Activated CD4-positive, alpha-beta T cell treated with anti-CD3 and anti-CD28 coated beads, Interleukin-2, Interleukin-6, amounts not matched to agents 100 ng/mL and 50 ng/mL, durations not matched to agents 16 hours and 8 hours (primary cell): ENCODE results near the gene SLC27A2.
A peak's percentile ranks its signal among the peaks of the same experiment; 100 is the strongest.

ENCODE experiments used
- DNase-seq: peaks from one replicate; pipeline ENCODE4 v3.0.0-alpha.2; 2020

Gene SLC27A2

DNA sequence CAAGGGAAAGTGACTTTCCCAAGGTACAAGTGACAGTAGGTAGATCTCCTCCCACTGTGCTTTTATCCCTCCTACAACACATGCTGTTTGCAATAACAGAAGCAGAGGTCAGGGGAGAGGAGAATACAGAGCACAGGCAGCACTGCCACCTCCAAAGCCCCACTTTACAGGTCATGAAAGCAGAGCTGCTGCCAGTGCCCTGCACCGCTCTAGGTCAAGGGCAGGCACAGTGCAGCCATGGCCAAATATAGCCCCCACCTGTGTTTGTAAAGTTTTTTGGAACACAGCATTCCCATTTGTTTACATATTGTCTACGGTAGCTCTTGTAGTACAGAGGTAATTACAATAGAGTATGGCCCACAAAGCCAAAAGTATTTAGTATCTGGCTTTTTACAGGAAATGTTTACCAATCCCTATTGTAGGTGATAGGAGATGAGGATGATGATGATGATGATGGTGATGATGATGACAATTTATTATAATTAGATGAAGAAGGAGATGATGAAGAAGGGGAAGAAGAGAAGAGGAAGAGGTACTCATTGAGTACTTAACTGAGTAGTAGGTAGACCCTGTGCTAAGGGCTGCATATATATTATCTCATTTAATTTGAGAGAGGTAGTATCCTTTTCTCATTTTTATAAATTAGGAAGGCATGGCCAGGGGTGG is 63.1 kb downstream of the SLC27A2 start:
- no peak for DNase-seq

- DNase-seq: no peak
These were observed 64.6 kb downstream of the SLC27A2 start for GRCh38 chr15:50246631-50247030.

DNA sequence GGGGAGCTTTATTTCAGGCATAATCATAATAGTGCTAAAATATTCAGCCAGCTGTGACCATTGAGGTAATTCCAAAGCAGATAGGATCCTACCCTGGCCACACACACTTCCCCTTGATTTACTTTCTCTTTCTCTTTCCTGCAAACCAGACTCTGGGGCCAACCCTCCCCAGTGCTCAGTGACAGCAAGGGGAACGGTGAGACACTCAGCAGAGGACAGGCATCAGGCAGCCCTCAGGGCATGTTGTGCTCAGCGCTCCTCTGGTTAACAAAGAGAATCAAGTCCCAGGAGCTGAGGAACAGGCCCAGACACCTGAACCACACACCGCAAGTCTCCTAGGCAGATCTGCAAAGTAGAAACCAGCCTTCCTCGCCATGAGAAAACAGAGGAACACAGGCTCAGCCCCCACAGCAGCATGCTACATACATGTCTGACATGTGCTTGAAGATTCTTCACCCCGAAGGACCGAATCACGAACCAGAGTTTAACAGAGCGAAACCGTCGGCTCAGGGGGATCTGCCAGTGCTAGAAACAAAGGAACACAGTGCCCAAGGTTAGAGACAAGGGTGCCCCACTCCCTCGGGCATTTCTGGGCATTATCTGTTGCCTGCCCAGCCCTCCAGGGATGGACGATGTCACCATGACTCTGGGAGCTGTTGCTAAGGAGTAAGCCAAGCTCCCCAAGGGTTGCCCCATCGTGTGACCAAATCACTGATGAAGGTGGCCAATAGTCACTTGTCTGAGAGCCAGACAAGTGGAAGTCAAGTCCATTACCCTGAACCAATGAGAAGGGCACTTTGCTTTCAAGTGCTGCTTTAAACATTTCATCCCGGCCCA is 66.0 kb downstream of the SLC27A2 start:
- DNase-seq: peak; percentile 83

- DNase-seq: peak; percentile 45
These were observed 67.1 kb downstream of the SLC27A2 start for GRCh38 chr15:50248994-50249582.

DNA sequence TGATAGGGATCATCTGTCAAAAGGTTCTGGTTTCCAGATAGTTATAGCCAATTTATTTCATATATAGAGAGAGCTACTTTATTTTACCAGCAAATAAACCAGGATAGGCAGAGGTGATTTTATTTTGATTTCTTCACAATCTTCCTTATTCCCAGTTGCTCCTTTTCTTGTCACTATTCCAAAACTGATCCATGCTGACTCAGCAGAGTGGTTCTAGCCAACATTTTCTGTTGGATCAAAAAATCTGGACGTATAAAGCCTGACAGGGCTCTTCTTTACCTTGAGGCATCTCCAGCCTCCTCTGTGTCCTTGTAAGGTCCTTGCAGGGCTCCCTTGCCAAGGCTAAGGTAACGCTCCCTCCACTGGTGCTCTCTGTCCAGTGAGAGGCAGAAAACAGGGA is 67.7 kb downstream of the SLC27A2 start:
- DNase-seq: no peak

GRCh38 chr15:50250760-50251394 is 68.9 kb downstream of the SLC27A2 start:
- DNase-seq: no peak

DNA sequence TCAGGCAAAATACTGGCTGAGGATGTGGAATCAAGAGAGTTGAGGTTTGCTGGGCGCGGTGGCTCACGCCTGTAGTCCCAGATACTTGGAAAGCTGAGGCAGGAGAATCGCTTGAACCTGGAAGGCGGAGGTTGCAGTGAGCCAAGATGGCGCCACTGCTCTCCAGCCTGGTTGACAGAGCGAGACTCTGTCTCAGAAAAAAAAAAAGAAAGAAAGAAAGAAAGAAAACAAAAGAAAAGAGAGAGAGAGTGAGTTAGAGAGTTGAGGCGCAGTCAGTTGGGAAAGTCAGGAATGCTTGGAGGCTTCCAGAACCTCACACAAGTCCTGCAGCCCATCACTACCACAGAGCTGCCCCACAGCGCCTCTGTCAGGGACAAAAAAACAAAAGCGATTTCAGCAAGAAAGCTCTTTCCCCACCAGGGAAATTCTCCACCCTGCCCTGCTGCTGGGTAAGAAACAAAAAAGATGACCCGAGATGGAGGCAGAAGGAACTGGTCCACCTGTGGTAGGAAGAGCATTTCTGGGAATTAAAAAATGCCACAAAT is 69.7 kb downstream of the SLC27A2 start:
- DNase-seq: no peak

DNA sequence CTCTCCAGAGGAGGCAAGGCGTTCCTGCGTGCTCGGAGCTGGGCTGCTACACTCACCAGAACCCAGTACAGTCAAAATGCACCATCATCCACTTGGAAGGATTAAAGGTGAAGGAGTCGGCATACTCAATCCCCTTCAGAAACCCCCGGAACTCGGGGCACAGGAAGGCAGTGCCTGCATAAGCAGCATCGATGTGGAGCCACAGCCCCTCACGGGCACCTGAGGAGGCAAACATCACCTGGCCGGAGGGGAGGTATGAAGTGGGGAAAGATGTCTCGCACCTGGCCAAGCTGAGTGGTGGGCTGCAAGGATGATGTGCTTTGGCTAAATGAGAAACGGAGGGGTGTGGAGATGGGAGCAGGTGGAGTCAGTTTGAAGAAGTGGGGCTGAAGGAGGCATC is 70.6 kb downstream of the SLC27A2 start:
- DNase-seq: no peak

GRCh38 chr15:50256188-50257041 is 74.4 kb downstream of the SLC27A2 start:
- DNase-seq: no peak

GRCh38 chr15:50257332-50257731 is 75.3 kb downstream of the SLC27A2 start:
- no peak for DNase-seq

- DNase-seq: peak; percentile 67
These were observed 75.9 kb downstream of the SLC27A2 start for GRCh38 chr15:50257924-50258323.

GRCh38 chr15:50259276-50259675 is 77.3 kb downstream of the SLC27A2 start:
- DNase-seq: no peak

- peak; percentile 79 for DNase-seq
These were observed 79.0 kb downstream of the SLC27A2 start for GRCh38 chr15:50260969-50261496.

- peak; percentile 55 for DNase-seq
These were observed 80.0 kb downstream of the SLC27A2 start for GRCh38 chr15:50261981-50262380.

- DNase-seq: peak; percentile 82
These were observed 80.5 kb downstream of the SLC27A2 start for GRCh38 chr15:50262533-50262932.

DNA sequence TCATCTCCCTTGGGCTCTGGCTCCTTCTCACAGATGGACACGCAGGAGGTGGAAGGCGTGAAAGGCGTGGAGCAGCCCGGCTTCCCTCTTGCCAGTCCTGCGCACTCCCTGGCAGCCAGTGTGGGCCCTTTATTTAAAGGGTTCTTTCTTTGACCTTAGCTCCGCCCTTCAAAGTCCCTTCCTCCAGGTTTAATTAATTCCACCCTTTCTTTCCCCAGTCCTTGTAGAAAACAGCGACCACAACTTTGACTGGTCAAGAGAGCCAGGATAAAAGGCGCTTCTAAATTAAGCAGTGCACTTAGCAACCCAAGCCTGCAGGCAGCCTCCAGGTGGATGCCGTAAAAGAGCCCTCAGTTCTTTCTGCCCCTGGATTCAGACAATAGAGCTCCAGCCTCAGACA is 83.6 kb downstream of the SLC27A2 start, which contains the start of gene HDC:
TSS of gene HDC (minus strand) at position 107 of the 400 bp plus-strand sequence. CDS start at position 4, 103 bp downstream.
- DNase-seq: no peak

GRCh38 chr15:50267577-50267976 is 85.6 kb downstream of the SLC27A2 start:
- DNase-seq: no peak

DNA sequence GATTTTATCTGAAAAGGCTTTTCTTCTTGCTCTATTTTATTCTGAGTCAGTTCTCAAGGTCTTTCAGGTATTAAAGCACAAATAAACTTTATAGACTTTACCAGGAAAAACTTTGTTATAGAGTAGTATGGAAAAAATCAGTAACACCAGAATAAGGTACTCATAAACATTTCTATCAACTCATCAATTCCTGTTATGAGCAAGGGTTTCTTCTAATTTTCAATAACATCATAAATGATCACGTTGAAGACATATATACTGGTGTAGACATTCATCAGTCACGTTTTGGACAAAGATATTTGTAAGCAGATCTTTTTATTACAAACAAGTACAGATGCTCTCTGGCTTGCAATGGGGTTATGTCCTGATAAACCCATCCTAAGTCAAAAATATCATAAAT is 93.1 kb downstream of the SLC27A2 start:
- no peak for DNase-seq

DNA sequence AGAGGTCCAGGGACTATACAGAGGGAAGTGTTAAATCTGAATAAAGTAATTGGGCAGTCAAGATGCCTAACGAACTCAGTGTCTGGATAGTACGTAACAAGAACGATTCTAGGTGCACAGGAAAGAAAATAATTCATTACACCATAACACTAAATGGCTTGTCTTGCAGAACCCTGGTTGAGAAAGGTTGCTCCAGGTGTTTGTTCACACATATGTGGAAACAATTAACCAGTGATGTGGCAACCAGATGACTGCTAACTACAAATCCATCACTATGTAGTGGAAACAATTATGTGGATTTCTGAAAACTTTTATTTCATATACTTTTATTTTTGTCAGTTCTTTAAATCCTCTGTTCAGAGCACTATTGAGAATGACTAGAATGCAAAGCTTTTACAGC is 93.9 kb downstream of the SLC27A2 start:
- no peak for DNase-seq

DNA sequence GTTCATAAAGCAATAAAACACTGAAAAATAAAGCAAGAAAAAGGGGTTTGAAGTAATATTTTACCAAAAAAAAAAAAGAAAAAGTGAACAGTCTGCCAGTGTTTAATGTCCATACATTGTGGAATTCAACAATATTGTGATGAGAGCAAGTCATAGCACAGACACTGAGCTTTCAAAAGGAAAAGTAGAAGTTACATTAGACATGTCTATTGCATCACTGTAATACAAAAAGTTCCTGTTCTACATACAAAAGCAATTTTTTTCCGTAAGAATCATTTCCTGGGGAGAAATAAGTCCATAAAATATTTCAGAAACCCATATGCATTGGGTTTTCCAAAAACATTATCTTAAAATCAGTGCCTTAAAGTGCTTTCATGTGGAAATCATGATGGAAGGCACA is 95.4 kb downstream of the SLC27A2 start:
- DNase-seq: no peak

DNA sequence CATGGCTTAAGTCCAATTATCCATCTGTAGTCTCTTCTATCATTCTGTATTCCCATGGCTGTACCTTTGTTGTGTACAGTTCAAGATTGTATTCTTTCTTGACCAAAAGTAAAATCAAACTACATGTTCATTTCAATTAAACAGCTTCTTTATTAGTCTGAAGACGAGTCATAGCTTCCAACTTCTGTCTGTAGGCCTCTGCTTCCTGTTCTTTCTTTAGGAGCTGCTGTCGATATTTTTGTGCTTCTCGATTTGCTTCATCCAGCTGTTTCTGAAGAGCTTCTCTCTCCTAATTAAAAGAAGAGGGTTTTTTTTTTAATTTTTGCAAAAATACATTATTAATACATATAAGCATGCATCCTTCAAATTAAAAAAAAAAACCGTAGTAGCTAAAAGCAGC is 96.5 kb downstream of the SLC27A2 start:
- no peak for DNase-seq

- no peak for DNase-seq
These were observed 98.3 kb downstream of the SLC27A2 start for GRCh38 chr15:50280271-50280670.
